Left lung (tissue), 10 donors: Measurements from ENCODE around the gene PNKD. TPM values are rescaled to one million over a fixed set of nuclear protein-coding genes. Genes with fewer than 3 reads are reported as not detected.

ENCODE experiments used
- ATAC-seq: fragments of 200-7000 bp; cut with Tn5 transposase; one replicate; pipeline ENCODE4 v1.9.1; 2020; ENCODE audit warnings: moderate library complexity
- DNase-seq, 4 donors: peaks; one replicate each; pipeline ENCODE4 v3.0.0-alpha.2; 2013 to 2020
- H3K27ac ChIP-seq, 2 donors: fragments of 200-600 bp; sonication (generic) in 1 of 2; one replicate each; pipeline versions ENCODE4 v1.5.0 to v1.8.0; 2020 to 2021
- H3K27me3 ChIP-seq, 2 donors: fragments of 200-600 bp; sonication (generic) in 1 of 2; one replicate each; pipeline versions ENCODE4 v1.5.0 to v1.8.0; 2020 to 2021
- H3K36me3 ChIP-seq, 2 donors: fragments of 200-600 bp; sonication (generic) in 1 of 2; one replicate each; pipeline versions ENCODE4 v1.5.0 to v1.8.0; 2020 to 2021
- H3K4me1 ChIP-seq, 2 donors: fragments of 200-600 bp; one replicate each; pipeline ENCODE4 v1.8.0; 2021
- H3K4me3 ChIP-seq, 2 donors: fragments of 200-600 bp; sonication (generic) in 1 of 2; one replicate each; pipeline versions ENCODE4 v1.5.0 to v1.8.0; 2020 to 2021; ENCODE audit warnings: mild to moderate bottlenecking in 1 of 2
- H3K9me3 ChIP-seq, 2 donors: fragments of 200-600 bp; sonication (generic) in 1 of 2; one replicate each; pipeline versions ENCODE4 v1.5.0 to v1.8.0; 2020 to 2021
- intact Hi-C, 2 donors: fragments of 100-400 bp; cut with DNase I; formaldehyde crosslinking; loops; one replicate each; pipeline versions ENCODE4 v1.11.2 to v1.14.2; 2022
- polyA plus RNA-seq, 6 donors: library from polyadenylated mRNA; unstranded; fragments of 120-200 nt; gene quantifications; one replicate each; pipeline ENCODE4 v1.2.1, GENCODE V29; 2013; ENCODE audit not compliant: insufficient read length in 6 of 6
- total RNA-seq, 2 donors: library from RNA; stranded (reverse); fragmentation: NEBNext Ultra II Directional; extraction: Animal tissue kit (Norgen Biotek cat#: 25700); gene quantifications; one replicate each; pipeline ENCODE4 v1.2.1, GENCODE V29; 2021
- TF ChIP-seq, protein P1 (sequence below), 2 donors: fragments of 200-600 bp; sonication (generic) in 1 of 2; IDR thresholded peaks; one replicate each; pipeline versions ENCODE4 v1.5.0 to v1.8.0; 2021; ENCODE audit warnings: antibody characterized with exemption in 2 of 2
- donor health status: DM: no; HTN: yes; CAD: no.
- donor health status: DM: no; HTN: no; CAD: no.

Gene PNKD
- total and polyA plus RNA-seq, 8 donors = 58.2 to 96.8 (median 62.4) TPM

DNA sequence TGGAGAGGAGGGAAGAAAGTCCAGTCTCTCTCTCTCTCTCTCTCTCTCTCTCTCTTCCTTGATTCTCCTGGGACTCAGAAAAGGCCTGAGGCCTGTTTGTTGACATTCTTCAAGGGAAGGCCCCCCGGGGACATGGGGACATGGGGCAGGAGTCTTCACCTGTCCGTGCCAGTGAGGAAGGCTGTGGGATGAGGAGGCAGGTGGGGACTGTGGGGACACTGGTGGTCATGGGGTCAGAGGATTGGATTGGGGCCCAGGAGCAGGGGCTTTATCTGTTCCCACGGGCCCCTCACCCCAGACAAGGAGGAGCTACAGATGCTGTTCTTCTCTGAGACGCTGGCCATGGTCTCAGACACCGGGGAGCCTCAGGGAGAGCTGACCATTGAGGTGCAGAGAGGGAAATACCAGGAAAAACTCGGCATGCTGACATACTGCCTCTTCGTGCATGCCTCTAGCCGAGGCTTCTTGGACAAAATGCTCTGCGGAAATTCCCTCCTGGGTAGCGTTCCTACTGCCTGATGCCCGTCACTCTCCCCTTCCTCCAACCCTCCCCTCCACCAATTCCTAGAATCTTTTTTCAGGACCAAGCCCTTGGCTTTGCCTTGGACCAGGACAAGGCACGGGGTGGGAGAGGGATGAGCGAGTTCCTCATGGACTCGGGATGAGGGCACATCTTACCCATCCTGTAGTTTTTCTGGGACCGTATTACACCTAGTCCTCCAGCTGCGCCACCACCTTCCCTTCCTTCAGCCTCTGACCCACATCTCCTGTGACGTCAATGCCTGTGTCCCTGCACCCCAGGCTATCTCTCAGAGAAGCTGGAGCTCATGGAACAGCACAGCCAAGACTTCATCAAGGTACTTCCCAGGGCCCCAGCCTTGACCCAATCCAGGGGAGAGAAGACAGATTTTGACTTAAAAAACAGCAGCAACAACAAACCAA is 87.2 kb downstream of the PNKD start:
- ATAC-seq (no peak), DNase-seq (no peak)
- intact Hi-C loops = loop anchor here in 1 of 2 donors (2.0 kb wide), 1 partner anchor 59 kb away; no protein-coding TSS in a partner anchor
- Histone ChIP-seq H3K27me3 (no peaks in the 10 kb centered on the region), H3K9me3 (no peaks in the 10 kb centered on the region), H3K36me3 (no peaks in the 10 kb centered on the region), H3K4me3 (no peak overlapping the region), H3K27ac (peak overlapping the region in 1 of 2 donors; percentile 43), H3K4me1 (peaks cover 5 to 46% of the 10 kb centered on the region in 2 donors)
- TF ChIP-seq, protein P1, sequence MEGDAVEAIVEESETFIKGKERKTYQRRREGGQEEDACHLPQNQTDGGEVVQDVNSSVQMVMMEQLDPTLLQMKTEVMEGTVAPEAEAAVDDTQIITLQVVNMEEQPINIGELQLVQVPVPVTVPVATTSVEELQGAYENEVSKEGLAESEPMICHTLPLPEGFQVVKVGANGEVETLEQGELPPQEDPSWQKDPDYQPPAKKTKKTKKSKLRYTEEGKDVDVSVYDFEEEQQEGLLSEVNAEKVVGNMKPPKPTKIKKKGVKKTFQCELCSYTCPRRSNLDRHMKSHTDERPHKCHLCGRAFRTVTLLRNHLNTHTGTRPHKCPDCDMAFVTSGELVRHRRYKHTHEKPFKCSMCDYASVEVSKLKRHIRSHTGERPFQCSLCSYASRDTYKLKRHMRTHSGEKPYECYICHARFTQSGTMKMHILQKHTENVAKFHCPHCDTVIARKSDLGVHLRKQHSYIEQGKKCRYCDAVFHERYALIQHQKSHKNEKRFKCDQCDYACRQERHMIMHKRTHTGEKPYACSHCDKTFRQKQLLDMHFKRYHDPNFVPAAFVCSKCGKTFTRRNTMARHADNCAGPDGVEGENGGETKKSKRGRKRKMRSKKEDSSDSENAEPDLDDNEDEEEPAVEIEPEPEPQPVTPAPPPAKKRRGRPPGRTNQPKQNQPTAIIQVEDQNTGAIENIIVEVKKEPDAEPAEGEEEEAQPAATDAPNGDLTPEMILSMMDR (IDR thresholded peaks at IDR 0.05) = no peak

GRCh38 chr2:218360453-218360852 is 90.1 kb downstream of the PNKD start:
- H3K36me3 ChIP-seq = no peaks in the 10 kb centered on the region
- ATAC-seq (peak; percentile 33), DNase-seq (peak in 1 of 4 donors; percentile 78)
- H3K9me3 ChIP-seq = no peaks in the 10 kb centered on the region
- no peaks in the 10 kb centered on the region for H3K27me3 ChIP-seq
- intact Hi-C loops = no loop called here
- H3K4me1 ChIP-seq = peaks cover 5 to 67% of the 10 kb centered on the region in 2 donors
- TF ChIP-seq, protein P1 (IDR thresholded peaks at IDR 0.05) = no peak
- peak overlapping the region in 1 of 2 donors; percentile 63 for H3K27ac ChIP-seq
- no peak overlapping the region for H3K4me3 ChIP-seq

- H3K4me3 ChIP-seq = no peak overlapping the region
- TF ChIP-seq, protein P1 (IDR thresholded peaks at IDR 0.05) = no peak
- intact Hi-C loops = no loop called here
- peaks cover 0 to 6% of the 10 kb centered on the region in 2 donors for H3K9me3 ChIP-seq
- H3K27me3 ChIP-seq = no peaks in the 10 kb centered on the region
- DNase-seq (no peak), ATAC-seq (no peak)
- no peaks in the 10 kb centered on the region for H3K36me3 ChIP-seq
- H3K4me1 ChIP-seq = peaks cover 4 to 68% of the 10 kb centered on the region in 2 donors
- peak overlapping the region in 1 of 2 donors; percentile 82 for H3K27ac ChIP-seq
Measured at GRCh38 chr2:218362606-218363005, 92.3 kb downstream of the PNKD start.

DNA sequence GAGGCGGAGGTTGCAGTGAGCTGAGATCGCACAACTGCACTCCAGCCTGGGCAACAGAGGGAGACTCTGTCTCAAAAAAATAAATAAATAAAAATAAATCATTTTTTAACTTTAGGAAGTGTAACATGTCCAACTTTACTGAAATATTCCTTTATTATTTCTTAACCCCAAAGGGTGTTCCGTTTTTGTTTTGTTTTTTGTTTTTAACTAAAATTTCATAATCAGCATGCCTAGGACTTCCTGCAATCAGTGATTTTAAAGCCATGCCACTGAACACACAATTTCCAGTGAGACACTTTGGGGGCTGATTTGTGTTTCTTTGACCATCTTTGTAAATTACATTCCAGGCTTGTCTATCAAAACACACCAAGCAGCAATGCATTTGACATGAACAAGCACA is 93.4 kb downstream of the PNKD start:
- no peak for ATAC-seq
- intact Hi-C loops = no loop called here
- peaks cover 0 to 6% of the 10 kb centered on the region in 2 donors for H3K9me3 ChIP-seq
- TF ChIP-seq, protein P1 (IDR thresholded peaks at IDR 0.05) = no peak
- no peak for DNase-seq
- peak overlapping the region in 1 of 2 donors; percentile 82 for H3K27ac ChIP-seq
- H3K4me3 ChIP-seq = no peak overlapping the region
- H3K4me1 ChIP-seq = peaks cover 6 to 77% of the 10 kb centered on the region in 2 donors
- no peaks in the 10 kb centered on the region for H3K36me3 ChIP-seq
- H3K27me3 ChIP-seq = no peaks in the 10 kb centered on the region

GRCh38 chr2:218364196-218364595 is 93.9 kb downstream of the PNKD start:
- intact Hi-C loops = no loop called here
- TF ChIP-seq, protein P1 (IDR thresholded peaks at IDR 0.05) = no peak
- ATAC-seq (no peak), DNase-seq (no peak)
- Histone ChIP-seq H3K4me1 (peaks cover 10 to 81% of the 10 kb centered on the region in 2 donors), H3K9me3 (peaks cover 0 to 6% of the 10 kb centered on the region in 2 donors), H3K27ac (peak overlapping the region in 1 of 2 donors; percentile 82), H3K36me3 (no peaks in the 10 kb centered on the region), H3K4me3 (no peak overlapping the region), H3K27me3 (no peaks in the 10 kb centered on the region)
